Measurements from ENCODE around the gene AP5Z1. TPM values are rescaled to one million over a fixed set of nuclear protein-coding genes. Genes with fewer than 3 reads are reported as not detected.

Gene AP5Z1
- total RNA-seq, 1 experiment from 2014 or later = 37.2 TPM

DNA sequence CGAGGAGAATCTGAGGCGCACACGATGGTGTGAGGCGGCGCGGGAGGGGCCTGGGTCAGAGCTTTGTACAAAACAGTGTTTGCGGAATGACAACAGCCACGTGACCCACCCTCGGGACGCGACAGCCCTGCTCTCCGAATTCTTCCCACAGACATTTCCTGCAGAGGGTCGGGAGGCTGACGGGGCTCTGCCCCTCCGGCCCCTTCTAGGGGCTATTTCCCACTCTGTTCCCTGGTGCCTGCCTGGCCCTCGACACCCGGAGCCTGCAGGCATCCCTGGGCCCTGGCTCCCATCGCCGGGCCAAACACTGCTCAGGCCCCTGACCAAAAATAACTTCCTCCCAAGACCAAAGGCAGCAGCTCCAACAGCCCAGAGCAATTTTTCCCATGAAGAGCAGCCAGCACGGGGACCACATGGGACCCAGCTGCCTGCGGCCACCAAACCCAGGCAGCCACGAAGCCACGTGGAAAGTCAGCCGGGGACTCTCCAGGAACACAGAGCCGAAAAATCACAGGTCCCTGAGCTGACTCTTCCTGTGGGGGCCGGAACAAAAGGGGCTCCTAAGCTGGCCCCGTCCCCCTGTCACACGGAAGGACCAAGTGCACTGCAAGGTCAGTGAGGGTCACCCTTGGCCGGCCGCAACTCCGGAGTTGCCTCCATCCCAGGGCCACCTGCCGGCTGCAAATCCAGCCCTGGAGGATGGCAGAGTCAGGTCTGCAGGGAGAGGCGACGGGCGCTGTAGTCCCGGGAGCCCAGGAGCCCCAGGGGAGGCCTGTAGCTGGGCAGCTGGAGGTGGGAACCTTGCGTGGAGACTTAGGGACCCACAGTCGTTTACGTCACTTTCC is 44.4 kb downstream of the AP5Z1 start:
- DNase-seq (ENCODE audit: low read depth) = peak; percentile 2

DNA sequence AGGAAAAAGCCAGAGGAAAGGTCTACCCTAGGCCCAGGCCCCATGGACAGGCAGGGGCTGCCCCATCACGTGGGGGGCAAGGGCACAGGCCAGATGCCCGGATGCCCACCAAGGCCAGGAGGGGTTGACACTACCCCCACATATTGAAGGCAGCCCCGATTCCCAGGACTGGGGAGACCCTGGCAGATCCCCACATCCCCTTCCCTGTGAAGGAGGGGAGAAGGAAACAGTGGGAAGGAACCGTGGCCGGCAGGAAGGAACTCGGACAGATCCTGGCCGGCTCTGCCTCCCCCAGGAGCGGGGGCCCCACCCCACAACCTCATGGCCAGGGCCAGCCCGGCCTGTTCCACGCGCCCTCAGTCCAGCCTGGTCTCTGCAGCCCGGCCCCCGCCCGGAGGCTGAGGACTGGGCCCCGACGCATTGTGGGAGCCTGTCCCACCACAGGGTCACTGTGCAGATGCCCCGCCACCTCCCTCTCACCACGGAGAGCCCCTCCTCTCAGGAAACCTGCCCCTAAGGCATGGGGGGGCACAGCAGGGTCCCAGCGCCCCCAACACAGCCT is 45.1 kb downstream of the AP5Z1 start:
- DNase-seq (ENCODE audit: low read depth) = no peak

- DNase-seq (ENCODE audit: low read depth) = no peak
Measured at GRCh38 chr7:4820967-4821471, 45.6 kb downstream of the AP5Z1 start.

- no peak for DNase-seq (ENCODE audit: low read depth)
Measured at GRCh38 chr7:4822677-4823076, 47.3 kb downstream of the AP5Z1 start.

DNA sequence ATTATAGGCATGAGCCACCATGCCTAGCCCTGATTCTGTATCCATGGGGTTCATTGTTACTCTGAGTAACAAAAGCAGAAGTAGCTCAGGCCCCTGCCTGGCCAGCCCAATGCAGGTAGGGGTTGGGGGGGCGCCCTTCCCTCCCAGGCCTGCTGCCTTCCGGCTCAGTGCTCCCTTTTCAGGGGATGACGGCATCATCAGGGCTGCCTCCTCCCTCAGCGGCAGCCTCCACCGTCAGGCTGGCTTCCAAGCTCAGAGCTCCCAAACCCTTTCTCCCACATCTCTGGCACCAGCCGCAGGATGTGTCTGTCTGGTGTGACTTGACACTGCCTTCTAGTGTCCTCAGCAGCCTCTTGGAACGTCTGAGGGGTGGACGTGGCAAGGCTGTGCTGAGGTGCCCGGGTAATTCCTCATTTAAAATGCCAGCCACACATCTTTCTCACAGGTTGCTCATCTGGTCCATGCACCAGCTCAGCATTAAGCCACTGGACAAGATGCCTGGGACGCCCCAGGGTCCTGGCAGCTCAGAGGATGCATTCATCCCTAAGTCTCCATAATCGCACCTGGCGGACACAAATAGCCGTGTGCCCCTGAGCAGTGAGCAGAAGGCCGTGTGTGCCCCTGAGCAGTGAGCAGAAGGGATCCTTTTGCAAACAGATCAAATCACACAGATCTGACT is 48.2 kb downstream of the AP5Z1 start:
- no peak for DNase-seq (ENCODE audit: low read depth)

DNA sequence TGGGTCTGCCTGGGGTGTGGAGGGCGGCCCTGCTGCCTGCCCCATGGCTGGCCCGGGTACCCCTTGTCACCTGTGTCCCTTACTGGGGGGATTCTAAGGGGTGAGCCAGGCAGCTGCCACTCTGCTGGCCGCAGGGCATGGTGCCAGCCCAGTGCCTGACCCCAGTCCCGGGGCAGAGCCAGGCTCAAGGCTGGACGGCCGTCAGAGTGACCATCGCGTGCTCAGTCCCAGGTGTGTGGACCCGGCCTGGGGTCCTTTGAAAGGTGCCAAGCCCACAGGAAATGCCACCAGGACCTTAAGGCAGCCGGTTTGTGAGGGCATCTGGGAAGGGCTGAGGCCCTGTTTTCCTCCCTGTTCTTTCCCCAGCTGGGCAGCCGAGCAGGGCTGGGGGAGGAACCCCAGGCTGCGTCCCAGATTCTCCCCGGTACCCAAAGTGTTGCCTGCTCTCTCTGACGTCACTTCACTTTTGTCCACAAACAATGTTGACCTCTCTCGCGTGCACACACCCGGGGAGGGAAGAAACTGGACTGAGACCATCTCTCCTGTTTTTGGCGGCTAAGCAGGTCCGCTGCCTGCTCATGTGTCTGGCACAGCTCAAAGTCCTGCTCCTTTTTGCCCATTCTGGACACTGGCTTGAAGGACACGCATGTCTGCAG is 48.8 kb downstream of the AP5Z1 start:
- no peak for DNase-seq (ENCODE audit: low read depth)

- no peak for DNase-seq (ENCODE audit: low read depth)
Measured at GRCh38 chr7:4825081-4825480, 49.7 kb downstream of the AP5Z1 start.

GRCh38 chr7:4828720-4829383 is 53.4 kb downstream of the AP5Z1 start:
- no peak for DNase-seq (ENCODE audit: low read depth)

DNA sequence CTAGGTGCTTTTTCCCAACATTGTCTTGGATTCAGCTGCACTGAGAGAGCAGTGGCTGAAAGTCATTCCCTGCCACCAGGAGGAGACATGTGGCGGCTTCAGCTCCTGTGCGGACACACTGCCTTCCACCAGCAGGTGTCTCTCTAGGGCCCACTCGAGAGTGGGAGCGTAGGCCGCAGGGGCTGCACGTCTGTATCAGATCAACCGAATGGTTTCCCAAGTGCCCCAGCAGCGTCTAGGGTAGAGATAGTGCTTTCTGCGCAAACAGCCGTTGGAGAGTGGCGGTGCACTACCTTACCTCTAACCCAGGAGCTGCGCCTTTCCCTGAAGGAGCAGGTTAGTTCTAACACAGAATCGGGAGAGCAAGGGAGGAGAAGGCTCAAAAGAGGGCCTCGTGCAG is 54.8 kb downstream of the AP5Z1 start:
- DNase-seq (ENCODE audit: low read depth) = peak; percentile 51

DNA sequence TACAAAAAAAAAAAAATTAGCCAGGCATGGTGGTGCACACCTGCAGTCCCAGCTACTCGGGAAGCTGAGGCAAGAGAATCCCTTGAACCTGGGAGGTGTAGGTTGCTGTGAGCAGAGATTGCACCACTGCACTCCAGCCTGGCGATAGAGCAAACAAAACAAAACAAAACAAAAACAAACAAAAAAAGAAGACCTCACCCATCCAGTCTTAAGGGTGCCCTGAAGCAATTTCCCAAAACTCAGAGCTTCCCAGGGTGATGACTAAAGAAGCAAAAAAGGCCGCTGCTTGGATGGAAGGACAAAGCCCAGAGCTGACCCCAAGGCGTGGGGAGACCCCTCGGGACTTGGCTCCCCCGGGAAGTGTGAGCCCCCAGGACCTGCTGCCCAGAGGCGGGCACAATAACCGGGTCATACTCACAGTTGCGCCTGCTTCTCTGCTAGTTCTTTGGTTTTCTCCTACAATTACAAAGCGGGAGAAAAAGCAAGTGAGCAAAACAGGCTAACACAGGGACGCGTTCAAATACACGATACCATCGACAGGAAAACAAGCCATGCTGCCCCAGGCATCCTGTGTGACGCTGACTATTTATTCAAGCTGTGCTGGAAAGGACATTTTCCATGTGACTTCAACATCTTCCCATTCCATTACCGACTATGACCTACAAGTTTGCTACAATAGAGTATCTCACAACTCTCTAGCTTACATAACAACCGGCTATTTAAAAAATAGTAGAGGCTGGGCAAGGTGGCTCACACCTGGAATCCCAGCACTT is 56.5 kb downstream of the AP5Z1 start:
- DNase-seq (ENCODE audit: low read depth) = no peak

- no peak for DNase-seq (ENCODE audit: low read depth)
Measured at GRCh38 chr7:4832711-4833110, 57.3 kb downstream of the AP5Z1 start.

GRCh38 chr7:4833176-4833575 is 57.8 kb downstream of the AP5Z1 start:
- DNase-seq (ENCODE audit: low read depth) = no peak

- DNase-seq (ENCODE audit: low read depth) = no peak
Measured at GRCh38 chr7:4833691-4834600, 58.5 kb downstream of the AP5Z1 start.

DNA sequence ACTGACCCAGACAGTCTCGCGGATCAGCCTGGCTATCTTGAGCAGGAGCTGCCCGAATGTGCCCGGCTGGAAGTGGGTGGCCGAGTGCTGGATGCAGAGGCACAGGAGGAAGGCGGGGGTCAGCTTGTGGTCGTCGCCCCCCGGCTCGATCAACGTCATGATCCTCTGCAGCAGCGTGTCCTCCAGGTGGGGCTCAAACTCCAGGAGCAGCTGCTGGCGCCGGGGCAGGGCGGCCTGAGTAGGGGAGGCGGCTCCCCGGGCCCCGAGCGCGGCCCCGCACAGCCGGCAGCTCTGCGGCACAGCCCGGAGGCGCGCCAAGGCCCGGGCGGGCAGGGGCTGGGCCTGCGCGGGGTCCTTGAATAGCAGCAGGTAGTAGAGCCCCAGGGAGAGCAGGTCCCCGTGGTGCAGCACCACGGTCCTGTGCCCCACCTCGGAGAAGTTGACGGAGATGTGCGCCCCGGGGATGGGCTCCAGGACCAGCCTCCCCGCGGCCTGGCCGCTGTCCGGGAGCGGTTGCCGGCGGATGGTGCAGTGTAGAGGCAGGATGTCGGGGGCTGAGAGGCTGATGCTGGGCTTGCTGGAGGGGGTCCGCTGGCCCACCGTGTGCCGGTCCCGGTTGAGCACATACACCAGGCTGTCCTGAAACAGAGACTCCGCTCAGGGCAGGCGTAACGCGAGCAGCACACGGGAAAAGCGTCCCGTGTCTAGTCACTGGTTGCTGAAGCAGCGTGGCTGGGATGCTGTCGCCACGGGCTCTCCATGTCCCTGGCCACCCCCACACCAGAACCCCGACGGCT is 59.4 kb downstream of the AP5Z1 start:
- DNase-seq (ENCODE audit: low read depth) = no peak

DNA sequence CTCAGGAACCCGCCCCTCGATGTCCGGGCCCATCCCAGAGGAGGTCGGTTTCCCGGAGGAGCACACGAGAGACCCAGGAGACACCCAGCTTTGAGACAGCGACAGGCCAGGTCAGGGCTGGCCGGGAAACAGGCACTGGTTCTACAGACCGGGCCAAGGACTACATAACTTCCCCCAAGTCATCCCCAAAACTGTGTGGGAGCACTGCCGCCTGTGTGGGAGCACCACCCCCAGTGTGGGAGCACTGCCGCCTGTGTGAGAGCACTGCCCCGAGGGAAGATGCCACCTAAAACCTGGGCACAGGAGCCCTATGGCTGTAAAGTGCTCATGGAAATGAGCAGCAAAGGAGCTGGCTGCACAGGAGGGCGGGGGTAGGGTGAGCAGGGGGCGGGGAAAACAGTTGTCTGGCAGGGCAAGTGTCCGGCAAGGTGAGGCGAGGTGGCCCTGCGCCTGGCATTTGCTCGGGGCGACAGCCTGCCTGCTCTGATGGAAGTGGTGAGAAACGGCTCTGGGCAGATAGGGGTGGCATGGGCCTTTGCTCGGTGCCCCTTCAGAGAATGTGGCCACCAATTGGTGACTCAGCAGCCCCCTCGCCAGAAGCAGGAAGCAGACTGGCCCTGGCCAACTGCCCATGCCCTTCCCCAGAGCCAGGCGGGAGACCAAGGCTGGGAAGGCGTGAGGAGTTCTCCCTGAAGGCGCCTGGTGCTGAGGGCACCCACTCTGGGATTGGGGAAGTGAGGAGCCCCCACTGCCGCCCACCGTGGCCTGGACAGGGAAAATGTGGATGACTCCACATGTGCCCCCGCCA is 60.2 kb downstream of the AP5Z1 start:
- DNase-seq (ENCODE audit: low read depth) = peak; percentile 48

DNA sequence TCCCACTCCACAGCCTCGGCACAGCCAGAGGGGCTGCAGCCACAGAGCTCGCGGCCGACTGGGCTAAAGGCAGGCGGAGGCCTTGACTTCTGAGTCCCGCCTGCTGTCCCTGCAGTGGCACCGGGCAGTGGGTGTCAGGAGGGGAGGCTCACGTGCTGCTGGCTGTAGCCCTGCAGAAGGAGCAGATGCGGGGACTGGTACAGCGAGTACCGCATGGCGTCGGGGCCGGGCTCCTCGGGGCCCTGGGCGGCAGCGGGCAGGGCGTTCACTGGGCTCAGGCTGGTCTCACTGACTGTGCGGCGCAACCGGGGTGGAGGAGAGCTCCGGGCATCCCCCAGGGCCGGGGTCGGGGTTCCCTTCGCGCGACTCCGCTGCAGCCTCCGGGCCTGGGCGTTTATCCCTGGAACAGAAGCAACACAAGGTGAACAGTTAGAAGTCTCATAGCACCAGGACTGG is 60.8 kb downstream of the AP5Z1 start:
- DNase-seq (ENCODE audit: low read depth) = no peak

DNA sequence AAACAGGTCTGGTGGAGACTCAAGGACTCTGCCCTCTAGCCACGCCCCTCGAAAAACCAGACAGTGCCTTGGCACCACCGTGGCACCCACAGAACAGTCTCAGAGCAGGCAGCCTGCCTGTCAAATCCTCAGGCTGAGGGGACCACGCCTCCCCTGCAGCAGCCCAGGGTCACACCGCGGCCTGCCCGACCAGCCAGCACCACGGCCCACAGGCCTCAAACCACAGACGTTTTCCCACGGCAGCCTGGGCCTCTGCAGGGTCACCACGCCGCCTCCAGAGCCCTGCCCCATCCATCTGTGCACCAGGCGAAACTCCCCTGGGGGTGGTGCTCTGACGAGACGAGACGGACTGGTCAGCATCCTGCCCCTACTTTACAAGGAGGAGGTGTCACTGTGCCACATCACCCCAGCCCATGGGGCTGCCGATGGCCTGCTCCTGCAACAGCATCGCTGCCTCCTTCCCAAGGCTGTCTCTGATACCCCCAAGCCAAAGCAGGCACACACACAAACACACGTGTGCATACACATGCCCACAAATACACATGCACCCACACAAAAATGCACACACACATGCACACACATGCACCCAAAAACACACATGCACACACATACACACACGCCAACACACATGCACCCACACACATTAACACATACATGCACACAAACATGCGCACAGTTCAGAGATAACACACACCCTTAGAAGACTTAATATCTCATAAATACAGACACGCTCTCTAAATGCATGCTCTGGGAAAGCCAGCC is 61.8 kb downstream of the AP5Z1 start:
- DNase-seq (ENCODE audit: low read depth) = no peak

Measured in Daoy (cell line).